GM19351 (cell line): ENCODE data around the gene BRICD5.

Source experiments
- ATAC-seq: cut with Tn5 transposase; IDR thresholded peaks from one replicate; pipeline ENCODE4 v1.9.1; 2021; ENCODE audit warnings: mild to moderate bottlenecking, moderate library complexity; ENCODE audit not compliant: unreplicated experiment

BRICD5 gene

DNA sequence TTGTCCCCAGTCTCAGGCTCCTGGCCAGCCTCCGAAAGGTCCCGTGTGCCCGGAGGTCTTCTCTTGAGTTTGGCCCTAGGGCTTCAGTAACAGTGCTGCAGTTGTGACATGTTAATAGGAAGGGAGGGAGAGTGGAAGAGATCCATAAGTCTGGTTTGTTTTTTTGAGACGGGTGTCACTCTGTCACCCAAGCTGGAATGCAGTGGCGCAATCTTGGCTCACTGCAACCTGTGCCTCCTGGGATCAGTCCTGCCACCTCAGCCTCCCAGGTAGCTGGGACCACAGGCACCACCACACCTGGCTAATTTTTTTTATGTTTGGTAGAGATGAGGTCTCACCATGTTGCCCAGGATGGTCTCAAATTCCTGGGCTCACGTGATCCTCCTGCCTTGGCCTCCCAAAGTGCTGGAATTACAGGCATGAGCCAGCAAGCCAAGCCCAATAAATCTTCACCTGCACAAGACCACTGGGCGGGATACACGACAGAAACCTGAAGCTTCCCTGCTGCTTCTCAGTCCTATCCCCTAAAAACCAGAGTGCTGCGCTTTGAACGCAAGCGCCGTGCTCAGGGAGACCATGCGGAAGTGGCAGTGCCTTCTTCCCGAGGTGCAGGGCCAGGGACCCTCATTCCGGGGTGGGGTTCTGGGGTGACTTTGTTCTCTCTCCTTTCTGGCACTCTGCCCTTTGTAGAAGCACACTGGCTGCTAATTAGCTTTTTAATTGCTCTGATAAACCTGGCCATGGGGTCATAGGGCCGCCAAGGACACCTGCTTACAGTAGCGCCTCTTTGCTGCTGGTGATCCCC lies 44.2 kb downstream of the BRICD5 start:
- ATAC-seq: no peak

DNA sequence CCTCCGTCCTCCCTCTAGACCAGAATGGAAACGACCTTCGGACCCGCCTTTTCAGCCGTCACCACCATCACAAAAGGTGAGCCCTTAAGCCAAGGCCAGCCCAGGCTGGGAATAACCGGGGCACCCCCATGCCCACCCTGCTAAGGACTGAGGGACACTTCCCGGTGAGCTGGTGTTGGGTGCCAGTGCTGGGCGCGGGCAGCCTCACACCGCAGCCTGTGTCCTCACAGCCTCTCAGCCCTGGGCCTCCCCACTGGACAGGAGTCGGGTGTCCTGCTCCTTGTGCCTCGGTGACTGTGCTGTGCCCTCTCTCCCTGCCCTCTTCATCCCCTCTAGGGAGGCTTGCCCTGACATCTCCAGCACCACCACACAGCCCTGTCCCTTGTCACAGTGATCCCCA lies 44.8 kb downstream of the BRICD5 start:
- no peak for ATAC-seq

DNA sequence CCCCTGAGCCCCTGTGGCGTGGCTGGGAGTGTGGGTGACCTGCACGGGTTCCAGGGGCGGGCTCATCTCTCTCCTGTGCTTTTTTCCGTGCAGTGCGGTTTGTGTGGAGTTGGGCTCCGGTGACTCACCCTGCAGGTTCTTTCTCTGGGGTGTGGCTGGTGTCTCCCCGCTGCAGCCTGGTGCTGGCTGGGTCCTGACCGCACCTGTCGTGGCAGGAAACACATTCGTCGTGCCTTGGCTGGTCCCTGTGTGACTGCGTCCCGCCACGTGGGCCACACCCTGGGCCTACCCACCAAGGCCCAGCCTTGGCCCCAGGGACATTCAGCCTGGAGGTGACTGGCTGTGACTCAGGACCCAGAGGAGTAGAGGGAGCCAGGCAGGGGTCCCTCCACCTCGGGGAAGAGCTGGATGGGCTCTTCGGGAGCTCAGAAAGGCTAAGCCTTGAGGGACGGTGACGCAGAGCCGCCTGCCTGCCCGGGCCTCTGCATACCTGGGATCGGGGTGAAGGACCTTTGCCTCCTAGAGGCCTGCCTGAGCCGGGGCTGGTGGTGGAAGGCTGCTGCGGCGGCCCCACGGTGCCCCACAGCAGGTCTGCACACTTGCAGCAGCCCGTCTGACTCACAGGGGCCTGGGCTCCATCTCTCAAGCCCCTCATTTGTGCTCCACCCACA lies 47.3 kb downstream of the BRICD5 start:
- ATAC-seq: no peak

- ATAC-seq: no peak
Measured at GRCh38 chr16:2162676-2163118, 48.0 kb downstream of the BRICD5 start.

DNA sequence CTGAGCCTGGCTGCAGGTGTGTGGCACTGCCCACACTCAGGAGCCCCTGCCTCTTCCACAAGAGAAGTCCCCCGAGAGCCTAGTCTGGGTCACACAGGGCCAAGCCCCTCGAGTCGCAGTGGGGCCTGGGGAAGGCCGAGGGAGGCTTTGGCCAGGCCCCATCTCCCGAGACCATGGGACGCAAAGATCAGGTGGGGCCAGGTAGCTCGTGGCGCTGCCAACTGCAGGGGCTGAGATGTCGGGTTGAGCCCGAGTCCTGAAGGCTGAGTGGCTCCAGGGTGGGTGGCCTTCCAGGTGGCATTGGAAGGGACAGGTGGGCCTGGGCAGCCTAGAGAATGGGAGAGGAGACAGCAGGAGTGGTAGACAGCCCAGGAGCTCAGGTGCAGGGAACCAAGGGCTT lies 48.8 kb downstream of the BRICD5 start:
- ATAC-seq: no peak

- ATAC-seq: no peak
Measured at GRCh38 chr16:2160915-2161551, 49.6 kb downstream of the BRICD5 start.
